ENCODE data around the gene NT5DC3. TPM values are rescaled to one million over a fixed set of nuclear protein-coding genes. Genes with fewer than 3 reads are reported as not detected.
A peak's percentile ranks its signal among the peaks of the same experiment; 100 is the strongest.

Gene NT5DC3
- total and polyA plus RNA-seq, 5 donors: 0.93 to 3.6 (median 2.0) TPM

- no peaks in the 10 kb centered on the region for H3K27me3 ChIP-seq (ENCODE audit: control insufficient read depth, insufficient read depth)
- ATAC-seq (no peak), DNase-seq (no peak)
- no peak overlapping the region for H3K4me3 ChIP-seq (ENCODE audit: low read length)
- no peaks in the 10 kb centered on the region for H3K9me3 ChIP-seq (ENCODE audit: control insufficient read depth, low read length)
- WGBS: 88% methylated on average over 6 of the region's 6 CpGs
- H3K4me1 ChIP-seq (ENCODE audit: control insufficient read depth, insufficient read depth, low read length): no peaks in the 10 kb centered on the region
- intact Hi-C loops (cut with DNase I): no loop called here
- H3K27ac ChIP-seq (ENCODE audit: low read length): no peak overlapping the region
Measured at GRCh38 chr12:103808239-103808880, 32.7 kb downstream of the NT5DC3 start.

GRCh38 chr12:103807561-103808238 lies 33.3 kb downstream of the NT5DC3 start:
- DNase-seq (no peak), ATAC-seq (no peak)
- intact Hi-C loops (cut with DNase I): no loop called here
- Histone ChIP-seq H3K9me3 (ENCODE audit: control insufficient read depth, low read length) (no peaks in the 10 kb centered on the region), H3K27me3 (ENCODE audit: control insufficient read depth, insufficient read depth) (no peaks in the 10 kb centered on the region), H3K4me3 (ENCODE audit: low read length) (no peak overlapping the region), H3K4me1 (ENCODE audit: control insufficient read depth, insufficient read depth, low read length) (no peaks in the 10 kb centered on the region), H3K27ac (ENCODE audit: low read length) (no peak overlapping the region)
- WGBS: 73% methylated on average over 9 of the region's 9 CpGs

DNA sequence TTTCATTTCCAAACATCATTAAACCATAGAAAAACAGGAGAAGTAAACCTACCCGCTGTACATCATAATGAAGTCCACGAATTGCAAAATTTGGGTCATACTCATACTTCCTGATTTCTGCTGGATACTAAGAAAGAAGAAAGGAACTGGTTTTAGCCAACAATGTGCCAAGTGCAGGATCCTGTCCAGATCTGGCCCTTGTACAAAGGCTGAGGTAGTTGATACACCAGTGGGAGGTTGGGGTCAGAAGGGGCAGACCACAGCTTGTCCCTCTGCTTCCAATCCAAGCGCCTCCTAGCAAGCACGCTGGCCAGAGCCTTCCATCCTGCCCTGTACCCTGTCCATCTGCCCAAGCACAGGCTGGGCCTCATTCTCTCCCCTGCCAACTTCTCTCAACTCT lies 34.2 kb downstream of the NT5DC3 start:
- peak in 1 of 2 donors; percentile 9 for ATAC-seq
- Histone ChIP-seq H3K27me3 (ENCODE audit: control insufficient read depth, insufficient read depth) (no peaks in the 10 kb centered on the region), H3K4me3 (ENCODE audit: low read length) (no peak overlapping the region), H3K9me3 (ENCODE audit: control insufficient read depth, low read length) (no peaks in the 10 kb centered on the region), H3K27ac (ENCODE audit: low read length) (no peak overlapping the region), H3K4me1 (ENCODE audit: control insufficient read depth, insufficient read depth, low read length) (no peaks in the 10 kb centered on the region)
- WGBS: 85% methylated on average over 4 of the region's 4 CpGs
- no peak for DNase-seq
- intact Hi-C loops (cut with DNase I): no loop called here

- ATAC-seq (no peak), DNase-seq (no peak)
- intact Hi-C loops (cut with DNase I): no loop called here
- H3K27me3 ChIP-seq (ENCODE audit: control insufficient read depth, insufficient read depth): no peaks in the 10 kb centered on the region
- no peaks in the 10 kb centered on the region for H3K4me1 ChIP-seq (ENCODE audit: control insufficient read depth, insufficient read depth, low read length)
- no peak overlapping the region for H3K4me3 ChIP-seq (ENCODE audit: low read length)
- WGBS: 88% methylated on average over 5 of the region's 5 CpGs
- H3K27ac ChIP-seq (ENCODE audit: low read length): no peak overlapping the region
- H3K9me3 ChIP-seq (ENCODE audit: control insufficient read depth, low read length): no peaks in the 10 kb centered on the region
Measured at GRCh38 chr12:103805655-103806360, 35.2 kb downstream of the NT5DC3 start.

- peaks cover 6% of the 10 kb centered on the region for H3K4me1 ChIP-seq (ENCODE audit: control insufficient read depth, insufficient read depth, low read length)
Measured at GRCh38 chr12:103803847-103804246, 37.2 kb downstream of the NT5DC3 start.

DNA sequence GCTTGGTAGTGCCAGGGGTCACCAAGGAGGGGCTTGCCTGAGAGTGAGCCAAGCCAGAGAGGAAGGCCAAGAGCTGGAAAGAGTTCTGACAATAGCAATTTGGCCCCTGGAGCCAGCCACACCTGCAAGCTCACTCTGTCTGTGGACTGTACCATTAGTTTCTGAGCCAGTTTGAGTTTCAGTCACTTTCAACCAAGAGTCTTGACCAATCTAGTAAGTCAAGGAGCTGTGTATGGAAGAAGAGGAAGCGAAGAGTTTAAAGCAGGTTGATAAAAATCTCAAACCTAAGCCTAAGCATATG lies 38.5 kb downstream of the NT5DC3 start:
- Histone ChIP-seq H3K4me1 (ENCODE audit: control insufficient read depth, insufficient read depth, low read length) (peaks cover 6% of the 10 kb centered on the region), H3K27me3 (ENCODE audit: control insufficient read depth, insufficient read depth) (no peaks in the 10 kb centered on the region), H3K27ac (ENCODE audit: low read length) (no peak overlapping the region), H3K4me3 (ENCODE audit: low read length) (no peak overlapping the region), H3K9me3 (ENCODE audit: control insufficient read depth, low read length) (no peaks in the 10 kb centered on the region)
- ATAC-seq (no peak), DNase-seq (no peak)
- intact Hi-C loops (cut with DNase I): no loop called here
- WGBS: 100% methylated on average over 1 of the region's 1 CpG

More at GRCh38 chr12:103803847-103804246, 37.2 kb downstream of the NT5DC3 start:
- ATAC-seq (no peak), DNase-seq (no peak)
- no peaks in the 10 kb centered on the region for H3K27me3 ChIP-seq (ENCODE audit: control insufficient read depth, insufficient read depth)
- no peak overlapping the region for H3K4me3 ChIP-seq (ENCODE audit: low read length)
- no peaks in the 10 kb centered on the region for H3K9me3 ChIP-seq (ENCODE audit: control insufficient read depth, low read length)
- intact Hi-C loops (cut with DNase I): no loop called here
- H3K27ac ChIP-seq (ENCODE audit: low read length): no peak overlapping the region
- WGBS: 100% methylated on average over 1 of the region's 1 CpG

GRCh38 chr12:103801709-103802585 lies 39.1 kb downstream of the NT5DC3 start:
- Histone ChIP-seq H3K27ac (ENCODE audit: low read length) (no peak overlapping the region), H3K27me3 (ENCODE audit: control insufficient read depth, insufficient read depth) (no peaks in the 10 kb centered on the region), H3K4me3 (ENCODE audit: low read length) (no peak overlapping the region), H3K9me3 (ENCODE audit: control insufficient read depth, low read length) (no peaks in the 10 kb centered on the region), H3K4me1 (ENCODE audit: control insufficient read depth, insufficient read depth, low read length) (peaks cover 6% of the 10 kb centered on the region)
- intact Hi-C loops (cut with DNase I): no loop called here
- DNase-seq (no peak), ATAC-seq (no peak)
- WGBS: 92% methylated on average over 11 of the region's 11 CpGs

DNA sequence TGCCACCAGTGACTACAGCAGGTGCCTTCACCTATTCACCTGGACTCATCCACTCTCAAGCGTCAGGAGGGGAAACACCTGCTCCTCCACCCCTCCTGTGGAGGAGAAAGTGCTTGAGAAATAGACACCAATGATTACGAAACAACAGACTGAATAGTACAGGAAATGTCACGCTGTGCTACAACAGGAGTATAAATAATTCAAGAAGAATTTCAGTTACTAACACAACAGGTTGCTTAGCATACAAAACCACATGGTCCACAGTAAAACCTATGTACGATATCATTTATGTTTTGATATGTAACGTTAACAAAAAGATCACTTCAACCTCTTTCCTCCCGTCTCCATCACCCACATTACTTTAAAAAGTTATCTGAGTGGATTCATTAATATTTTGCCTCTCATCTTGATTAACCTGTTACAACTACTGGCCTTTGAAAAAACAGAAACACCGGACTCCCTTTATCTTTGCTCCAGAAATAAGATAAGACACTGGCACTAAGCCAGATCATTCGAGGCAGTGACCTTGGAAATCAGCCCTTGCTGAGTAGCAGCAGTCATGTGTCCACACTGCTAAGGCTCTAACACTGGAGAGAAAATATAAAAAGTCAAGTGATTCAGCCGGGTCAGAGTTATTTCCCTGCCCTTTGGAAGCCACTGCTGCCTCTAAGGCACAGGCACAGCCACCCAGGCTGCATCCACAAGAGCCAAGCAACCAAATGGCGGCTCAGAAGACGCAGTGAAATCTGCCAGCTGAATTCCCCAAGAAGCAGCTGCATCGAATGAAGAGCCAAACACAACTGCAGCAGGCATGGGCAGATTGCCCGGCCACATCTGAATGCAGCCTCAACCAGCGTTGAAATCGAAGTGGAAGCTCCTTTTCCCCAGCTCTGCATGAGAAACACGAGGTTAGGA lies 40.9 kb downstream of the NT5DC3 start:
- H3K9me3 ChIP-seq (ENCODE audit: control insufficient read depth, low read length): no peaks in the 10 kb centered on the region
- H3K4me1 ChIP-seq (ENCODE audit: control insufficient read depth, insufficient read depth, low read length): peaks cover 6% of the 10 kb centered on the region
- no peaks in the 10 kb centered on the region for H3K27me3 ChIP-seq (ENCODE audit: control insufficient read depth, insufficient read depth)
- intact Hi-C loops (cut with DNase I): no loop called here
- DNase-seq: peak; percentile 68 to 91 (median 83)
- ATAC-seq: peak; percentile 83 to 88
- 15% methylated on average over 16 of the region's 16 CpGs for WGBS
- no peak overlapping the region for H3K4me3 ChIP-seq (ENCODE audit: low read length)
- H3K27ac ChIP-seq (ENCODE audit: low read length): no peak overlapping the region

GRCh38 chr12:103799504-103799856 lies 41.6 kb downstream of the NT5DC3 start:
- peaks cover 6% of the 10 kb centered on the region for H3K4me1 ChIP-seq (ENCODE audit: control insufficient read depth, insufficient read depth, low read length)
- ATAC-seq: no peak
- no peaks in the 10 kb centered on the region for H3K9me3 ChIP-seq (ENCODE audit: control insufficient read depth, low read length)
- WGBS: 84% methylated on average over 4 of the region's 4 CpGs
- H3K4me3 ChIP-seq (ENCODE audit: low read length): no peak overlapping the region
- no peak overlapping the region for H3K27ac ChIP-seq (ENCODE audit: low read length)
- DNase-seq: no peak
- intact Hi-C loops (cut with DNase I): no loop called here
- H3K27me3 ChIP-seq (ENCODE audit: control insufficient read depth, insufficient read depth): no peaks in the 10 kb centered on the region

DNA sequence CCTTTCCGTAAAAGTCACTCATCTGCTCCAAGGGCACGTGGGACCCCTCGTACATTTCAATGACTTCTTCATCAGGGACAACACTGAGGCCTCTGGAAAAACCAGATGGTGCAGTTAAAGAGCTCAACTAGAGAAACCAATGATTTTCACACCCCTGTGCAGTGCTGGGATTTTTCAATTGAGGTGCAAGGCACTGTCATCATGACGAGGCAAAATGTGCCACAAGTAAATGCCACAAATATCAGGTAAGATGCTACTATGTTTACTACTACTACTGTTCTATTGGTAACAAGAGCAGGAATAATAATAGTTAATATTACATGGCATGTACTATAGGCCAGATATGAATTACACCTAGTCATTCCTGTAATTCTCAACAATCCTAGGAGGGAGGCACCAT lies 42.4 kb downstream of the NT5DC3 start:
- Histone ChIP-seq H3K4me1 (ENCODE audit: control insufficient read depth, insufficient read depth, low read length) (peaks cover 6% of the 10 kb centered on the region), H3K27me3 (ENCODE audit: control insufficient read depth, insufficient read depth) (no peaks in the 10 kb centered on the region), H3K27ac (ENCODE audit: low read length) (no peak overlapping the region), H3K9me3 (ENCODE audit: control insufficient read depth, low read length) (no peaks in the 10 kb centered on the region), H3K4me3 (ENCODE audit: low read length) (no peak overlapping the region)
- intact Hi-C loops (cut with DNase I): no loop called here
- DNase-seq: no peak
- ATAC-seq: no peak
- WGBS: 97% methylated on average over 4 of the region's 4 CpGs

All from right cardiac atrium (tissue), 5 donors.